Gastroesophageal sphincter (tissue), 3 donors: ENCODE data around the gene SERPINA9.

Source experiments
- CTCF ChIP-seq, 4 experiments: fragments of 200-600 bp in 2 of 4; fragments of 450-650 bp in 2 of 4; sonication (generic) in 1 of 4; IDR thresholded peaks; one replicate each; pipeline ENCODE4 v1.5.1; 2017 to 2019; ENCODE audit warnings: antibody characterized with exemption in 4 of 4, mild to moderate bottlenecking in 2 of 4, moderate library complexity in 2 of 4
- POLR2A ChIP-seq, 2 donors: fragments of 450-650 bp; IDR thresholded peaks; one replicate each; pipeline ENCODE4 v1.6.1; 2017; ENCODE audit warnings: antibody characterized with exemption in 2 of 2, mild to moderate bottlenecking in 2 of 2, moderate library complexity in 1 of 2
- POLR2AphosphoS5 ChIP-seq: sonication (generic); formaldehyde crosslinking; IDR thresholded peaks from one replicate; pipeline ENCODE4 v1.6.1; 2017; ENCODE audit warnings: antibody characterized with exemption

- TF ChIP-seq CTCF (IDR thresholded peaks at IDR 0.05) (peak; percentile 77 to 99 (median 88)), POLR2A (IDR thresholded peaks at IDR 0.05) (no peak), POLR2AphosphoS5 (no peak)
Measured at GRCh38 chr14:94485944-94486841, 10.2 kb upstream of the SERPINA9 start.
